Fibroblast of skin of back (primary cell): ENCODE results near the gene FEZF2.
A peak's percentile ranks its signal among the peaks of the same experiment; 100 is the strongest.

Experiments
- DNase-seq: peaks from one replicate; pipeline ENCODE4 v3.0.0-alpha.2; 2013

FEZF2 gene

DNA sequence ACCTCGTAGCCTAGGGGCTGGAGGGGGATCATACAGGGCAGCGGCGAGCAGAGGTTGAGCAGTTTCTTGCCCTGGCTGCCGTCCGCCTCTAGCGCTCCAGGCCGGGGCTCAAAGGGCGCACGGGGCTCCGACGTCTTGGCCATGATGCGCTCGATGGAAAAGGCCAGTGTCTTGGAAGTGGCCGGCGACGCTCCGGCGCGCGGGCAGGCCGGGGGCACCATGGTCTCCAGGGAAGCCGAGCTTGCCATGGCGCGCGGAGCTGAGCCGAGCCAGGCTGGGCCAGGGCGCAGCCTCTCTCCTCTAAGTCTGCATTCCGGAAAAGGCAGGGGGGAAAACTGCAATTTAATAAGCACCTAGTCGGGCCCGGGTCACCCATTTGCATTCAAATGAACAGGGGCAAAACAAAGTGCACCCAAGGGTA lies 719 bp downstream of the FEZF2 start:
- no peak for DNase-seq

DNA sequence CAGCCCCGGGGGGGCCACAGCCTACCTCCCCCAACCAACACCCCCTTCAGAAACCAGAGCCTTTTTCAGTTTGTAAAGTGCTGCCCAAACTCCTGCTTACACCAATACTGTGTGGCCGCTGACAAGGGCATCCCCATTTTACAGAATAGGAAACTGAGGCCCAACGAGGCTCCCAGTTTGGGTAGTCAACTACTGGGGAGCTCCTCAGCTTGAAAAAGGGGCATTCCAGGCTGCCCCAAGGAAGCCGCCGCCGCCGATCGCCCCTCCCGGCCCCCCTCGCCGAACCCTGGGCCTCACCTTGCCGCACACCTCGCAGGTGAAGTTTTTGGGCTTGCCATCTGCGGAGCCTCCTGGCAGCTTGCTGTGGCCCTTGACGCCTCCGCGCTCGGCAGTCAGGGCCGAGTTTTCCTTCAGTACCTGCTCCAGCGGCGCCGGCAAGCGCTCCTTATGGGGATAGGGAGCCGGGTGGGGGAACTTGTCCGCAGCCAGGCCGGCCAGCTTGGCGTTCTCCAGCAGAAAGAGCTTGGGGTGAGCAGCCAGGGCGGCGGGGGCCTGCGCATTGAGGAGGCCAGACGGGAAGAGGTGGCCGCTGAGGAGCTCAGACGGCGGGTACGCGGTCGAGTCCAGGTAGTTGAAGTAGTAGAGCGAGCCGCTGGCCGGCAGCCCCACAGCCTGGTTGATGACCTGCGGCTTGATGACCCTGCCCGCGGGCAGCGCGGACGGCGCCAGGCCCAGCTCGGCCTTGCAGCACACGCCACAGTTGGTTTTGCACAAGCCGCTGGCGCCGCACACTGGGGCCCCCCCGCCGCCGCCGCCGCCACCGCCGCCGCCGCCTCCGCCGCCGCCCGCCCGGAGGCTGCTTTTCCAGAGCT lies 1.4 kb downstream of the FEZF2 start:
- no peak for DNase-seq

DNA sequence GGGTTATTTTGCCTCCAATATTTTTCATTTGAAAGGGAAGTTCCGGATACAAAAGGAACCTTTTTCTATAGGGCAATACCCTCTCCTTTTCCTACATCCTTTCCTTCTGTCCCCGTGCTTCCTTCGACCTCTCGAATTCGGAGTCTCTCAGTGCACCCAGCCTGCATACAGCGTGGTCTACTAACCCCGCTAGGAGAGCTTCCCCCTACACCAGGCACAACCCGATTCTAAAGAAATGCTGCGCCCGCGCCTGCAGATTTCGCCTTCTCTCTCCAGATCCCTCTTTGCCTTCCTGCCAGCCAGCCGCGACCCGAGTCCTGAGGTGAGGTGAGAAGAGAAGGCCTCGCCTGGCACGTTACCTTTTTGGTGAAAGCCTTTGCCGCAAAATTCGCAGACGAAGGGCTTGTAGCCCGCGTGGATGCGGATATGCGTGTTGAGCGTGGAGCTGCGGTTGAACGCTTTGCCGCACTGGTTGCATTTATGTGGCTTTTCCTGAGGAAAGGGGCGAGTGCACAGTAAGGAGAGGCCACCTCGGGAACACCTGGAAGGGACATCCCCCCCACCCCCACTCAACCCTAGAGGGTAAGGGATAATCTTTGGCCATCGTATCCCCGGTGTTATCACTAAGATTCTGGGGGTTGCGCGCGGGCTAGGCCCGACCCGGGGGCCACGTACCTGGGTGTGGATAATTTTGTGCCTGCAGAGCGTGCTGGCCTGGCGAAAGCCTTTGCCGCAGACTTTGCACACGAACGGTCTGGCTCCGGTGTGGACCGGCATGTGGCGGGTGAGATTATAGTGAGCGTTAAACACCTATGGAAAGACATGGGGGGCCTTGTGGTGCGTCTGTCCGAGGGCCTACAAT lies 2.3 kb downstream of the FEZF2 start:
- DNase-seq, result no peak

GRCh38 chr3:62370112-62370857 lies 3.1 kb downstream of the FEZF2 start:
- no peak for DNase-seq

- no peak for DNase-seq
Observed at GRCh38 chr3:62369476-62369743, 3.9 kb downstream of the FEZF2 start.

- DNase-seq, result no peak
Observed at GRCh38 chr3:62368705-62369475, 4.5 kb downstream of the FEZF2 start.

GRCh38 chr3:62368290-62368704 lies 5.1 kb downstream of the FEZF2 start:
- DNase-seq, result no peak

DNA sequence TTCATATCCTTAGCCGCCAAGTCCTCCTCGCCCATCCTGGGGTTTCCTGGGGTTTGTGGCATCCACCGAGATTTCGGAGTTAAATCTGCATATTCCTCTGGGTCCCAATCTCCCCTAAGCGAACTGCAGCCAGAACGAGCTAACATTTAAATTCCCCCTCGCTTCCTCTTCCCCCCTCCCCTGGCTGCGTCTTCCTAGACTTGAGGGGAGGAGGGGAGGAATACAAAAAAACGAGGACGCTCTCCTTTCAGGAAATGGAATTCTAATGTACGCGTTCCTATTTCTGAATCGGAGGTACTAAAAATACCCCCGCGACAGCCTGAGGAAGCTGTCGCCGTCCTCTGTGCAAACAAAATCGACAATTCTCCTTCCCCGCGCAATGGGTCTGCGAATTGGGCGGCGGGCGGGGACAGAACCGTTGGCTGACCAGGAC lies 5.6 kb downstream of the FEZF2 start:
- no peak for DNase-seq

- no peak for DNase-seq
Observed at GRCh38 chr3:62366126-62366484, 7.2 kb downstream of the FEZF2 start.

GRCh38 chr3:62365391-62366125 lies 7.8 kb downstream of the FEZF2 start:
- DNase-seq, result no peak

GRCh38 chr3:62364191-62364590 lies 9.2 kb downstream of the FEZF2 start:
- no peak for DNase-seq

- no peak for DNase-seq
Observed at GRCh38 chr3:62363275-62363674, 10.1 kb downstream of the FEZF2 start.

DNA sequence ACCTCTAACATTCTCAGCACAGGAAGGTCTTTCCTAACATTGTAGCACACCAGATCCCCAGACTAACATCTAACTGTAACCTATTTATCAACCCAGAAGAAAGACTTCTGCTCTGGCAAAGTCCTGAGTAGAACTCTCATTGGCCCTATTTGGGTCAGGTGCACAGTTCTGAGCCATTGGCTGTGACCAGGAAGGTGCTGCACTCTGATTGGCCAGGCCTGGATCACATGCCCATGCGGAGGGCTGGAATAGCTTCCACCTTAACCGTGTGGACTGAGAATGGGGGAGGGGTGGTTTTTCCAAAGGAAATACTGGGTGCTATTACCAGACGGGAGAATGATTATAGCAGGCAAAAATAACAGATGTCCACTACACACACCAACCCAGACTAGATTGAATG lies 11.5 kb downstream of the FEZF2 start:
- DNase-seq, result no peak

- DNase-seq, result no peak
Observed at GRCh38 chr3:62361261-62361660, 12.1 kb downstream of the FEZF2 start.

- DNase-seq, result no peak
Observed at GRCh38 chr3:62359531-62359930, 13.8 kb downstream of the FEZF2 start.

- no peak for DNase-seq
Observed at GRCh38 chr3:62356356-62356755, 17.0 kb downstream of the FEZF2 start.

DNA sequence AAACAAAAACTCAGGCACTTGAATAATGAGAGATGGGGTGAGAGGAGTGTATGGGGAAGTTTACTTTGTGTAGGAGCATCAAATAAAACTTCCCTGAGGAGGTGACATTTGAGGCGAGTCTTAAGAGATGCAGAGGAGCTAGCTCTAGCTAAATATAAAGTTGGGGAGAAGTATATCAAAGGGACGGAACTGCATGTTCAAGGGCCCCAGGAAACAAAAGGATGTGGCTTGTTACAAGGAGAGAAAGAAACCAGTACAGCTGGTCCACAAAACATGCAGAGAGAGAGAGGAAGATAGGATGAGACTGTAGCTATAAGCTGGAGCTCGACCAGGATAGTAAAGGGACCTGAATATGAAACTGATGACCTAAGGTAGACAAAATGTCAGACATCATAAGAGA lies 17.6 kb downstream of the FEZF2 start:
- no peak for DNase-seq

- no peak for DNase-seq
Observed at GRCh38 chr3:62343755-62344154, 29.6 kb downstream of the FEZF2 start.

DNA sequence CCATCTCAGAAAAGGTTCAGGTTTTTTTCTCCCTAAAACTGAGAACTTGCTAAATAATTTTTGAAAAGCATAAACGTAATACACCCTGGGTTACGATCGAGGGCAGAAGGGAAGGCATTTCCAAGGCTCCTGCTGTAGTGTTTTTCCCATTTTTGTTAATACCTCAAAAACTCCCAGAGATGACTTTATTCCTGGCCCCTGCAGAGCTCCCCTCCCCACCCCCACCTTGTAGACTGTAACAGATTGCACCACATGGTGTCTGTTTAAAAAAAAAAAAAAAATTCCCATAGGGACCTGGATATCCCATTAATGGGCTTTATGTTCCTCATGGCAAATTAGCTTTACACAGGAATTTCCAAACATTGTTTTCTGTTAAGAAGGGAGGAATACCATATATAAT lies 38.2 kb downstream of the FEZF2 start:
- no peak for DNase-seq

DNA sequence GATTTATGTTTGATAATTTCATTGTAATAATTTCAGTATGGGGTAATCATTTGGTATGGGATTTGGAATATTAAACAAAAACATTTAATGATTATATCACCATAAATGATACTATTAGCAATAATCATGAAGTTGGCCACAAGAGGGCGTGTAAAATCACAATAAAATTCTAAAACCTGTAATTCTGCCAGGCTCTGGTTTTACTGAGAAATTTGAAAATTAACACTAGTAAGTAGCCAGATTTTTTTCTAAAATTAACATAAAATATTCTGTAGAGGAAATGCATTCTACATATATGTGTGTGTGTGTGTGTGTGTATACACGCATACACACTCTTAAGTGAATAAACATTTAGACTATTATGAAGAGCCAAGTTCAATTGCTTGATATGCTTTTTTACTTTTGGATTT lies 40.5 kb downstream of the FEZF2 start:
- peak; percentile 20 for DNase-seq

DNA sequence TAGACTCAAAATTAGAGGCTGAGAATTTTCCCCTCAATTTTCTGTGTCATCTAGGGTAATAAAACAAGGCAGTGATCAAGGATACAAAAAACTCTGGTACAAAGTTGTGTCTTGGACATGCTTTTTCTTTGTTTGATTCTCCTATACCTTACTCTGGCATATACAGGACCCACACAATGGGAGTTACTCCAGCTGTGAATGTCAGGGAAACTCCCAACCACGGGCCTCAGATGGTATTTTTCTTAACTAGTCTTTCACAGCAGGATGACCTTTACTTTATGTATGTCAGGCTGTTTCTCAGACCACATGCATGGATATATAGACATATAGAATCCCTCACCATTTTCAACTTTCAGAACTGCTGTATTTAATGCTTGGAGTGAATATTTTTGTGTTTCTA lies 41.3 kb downstream of the FEZF2 start:
- DNase-seq, result no peak

DNA sequence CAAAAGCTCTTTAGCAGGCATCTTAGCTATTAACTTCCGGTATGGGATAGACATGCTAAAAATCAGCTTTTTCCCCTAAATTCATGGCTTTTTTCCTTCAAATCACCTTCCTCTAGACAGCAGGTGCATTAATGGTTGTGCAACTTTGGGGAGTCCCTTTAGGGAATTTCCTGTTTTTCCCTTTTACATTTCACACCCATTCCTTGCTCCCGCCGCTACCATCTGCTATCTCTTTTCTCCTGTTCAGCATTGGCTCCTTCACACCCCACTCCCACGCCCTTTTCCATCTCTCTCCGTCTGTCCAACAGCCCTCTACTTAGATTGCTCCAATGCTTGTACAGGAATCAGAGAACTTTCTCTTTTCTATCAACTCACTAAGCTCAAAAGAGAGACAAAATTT lies 43.4 kb downstream of the FEZF2 start:
- DNase-seq, result no peak
